B cell (primary cell): Measurements from ENCODE around the gene ZNF775. TPM values are rescaled to one million over a fixed set of nuclear protein-coding genes. Genes with fewer than 3 reads are reported as not detected.

Source experiments
- ATAC-seq: fragments of 200-7000 bp; cut with Tn5 transposase; one replicate; pipeline ENCODE4 v1.10.0; 2021; ENCODE audit warnings: low read depth, mild to moderate bottlenecking, moderate number of reproducible peaks, moderate library complexity
- CTCF ChIA-PET: fragments of 350-600 bp; sonication (Branson Sonifier 250); formaldehyde crosslinking; loops from one replicate; lab custom pipeline; 2021; ENCODE audit warnings: antibody characterized with exemption, inconsistent platforms; lab: Charles Lee
- POLR2A ChIA-PET: fragments of 350-600 bp; sonication (Branson Sonifier 250); formaldehyde crosslinking; loops from one replicate; lab custom pipeline; 2021; ENCODE audit warnings: antibody characterized with exemption; lab: Charles Lee
- DNase-seq: peaks from one replicate; pipeline ENCODE4 v3.0.0; 2013
- H2AFZ ChIP-seq: 2 replicates; pipeline ENCODE4 v1.6.1; 2012; ENCODE audit warnings: mild to moderate bottlenecking, low read depth, low read length; ENCODE audit not compliant: insufficient read depth, poor library complexity, severe bottlenecking
- H3K27ac ChIP-seq, 2 donors: 1 replicate in 1 of 2; 2 replicates in 1 of 2; pipeline ENCODE4 v1.5.1; 2012 to 2013; ENCODE audit warnings: low read length in 2 of 2, mild to moderate bottlenecking in 2 of 2, moderate library complexity in 1 of 2
- H3K27me3 ChIP-seq, 4 experiments: fragments of 200-600 bp in 1 of 4; sonication (generic) in 1 of 4; replicated peaks in 1 of 4; 1 replicate in 2 of 4; 2 replicates in 2 of 4; pipeline versions ENCODE4 v1.6.1 to v1.7.0; 2013 to 2016; ENCODE audit warnings: low read length in 3 of 4, mild to moderate bottlenecking in 2 of 4, mixed read lengths in 1 of 4, moderate library complexity in 1 of 4; ENCODE audit not compliant: insufficient read depth in 4 of 4, control insufficient read depth in 3 of 4; ENCODE audit errors: control extremely low read depth in 1 of 4
- H3K36me3 ChIP-seq, 2 experiments: replicated peaks in 1 of 2; 1 replicate in 1 of 2; 2 replicates in 1 of 2; pipeline versions ENCODE4 v1.6.1 to v1.7.1; 2013; ENCODE audit warnings: low read length in 1 of 2; ENCODE audit not compliant: insufficient read depth in 2 of 2, control insufficient read depth in 1 of 2; ENCODE audit errors: control extremely low read depth in 1 of 2, extremely low read depth in 1 of 2
- H3K4me1 ChIP-seq, 2 donors: fragments of 200-600 bp in 1 of 2; sonication (generic) in 1 of 2; 1 replicate in 1 of 2; 2 replicates in 1 of 2; pipeline versions ENCODE4 v1.5.1 to v1.6.1; 2013 to 2017; ENCODE audit warnings: low read length in 2 of 2; ENCODE audit not compliant: control insufficient read depth in 2 of 2, insufficient read depth in 2 of 2
- H3K4me2 ChIP-seq: replicated peaks from 2 replicates; pipeline ENCODE3; 2012; ENCODE audit warnings: mild to moderate bottlenecking, low read depth, low read length; ENCODE audit not compliant: poor library complexity, severe bottlenecking
- H3K4me3 ChIP-seq, 5 experiments: fragments of 200-600 bp in 1 of 5; sonication (generic) in 1 of 5; 1 replicate in 3 of 5; 2 replicates in 2 of 5; pipeline versions ENCODE4 v1.5.1 to v1.7.0; 2011 to 2016; ENCODE audit warnings: low read length in 4 of 5, mild to moderate bottlenecking in 4 of 5, low read depth in 2 of 5, control low read depth in 1 of 5, moderate library complexity in 1 of 5; ENCODE audit not compliant: insufficient read depth in 1 of 5; ENCODE audit errors: control extremely low read depth in 1 of 5, extremely low read depth in 1 of 5
- H3K79me2 ChIP-seq: fragments of 200-600 bp; sonication (generic); one replicate; pipeline ENCODE4 v1.6.0; 2016; ENCODE audit warnings: low read length; ENCODE audit not compliant: control insufficient read depth, insufficient read depth
- H3K9ac ChIP-seq: fragments of 200-600 bp; sonication (generic); 2 replicates; pipeline ENCODE4 v1.6.1; 2017; ENCODE audit warnings: mild to moderate bottlenecking, low read length, moderate library complexity
- H3K9me3 ChIP-seq, 3 donors: one replicate each; pipeline versions ENCODE4 v1.6.1 to v1.7.1; 2013; ENCODE audit warnings: low read length in 2 of 3; ENCODE audit not compliant: control insufficient read depth in 2 of 3, insufficient read depth in 1 of 3; ENCODE audit errors: control extremely low read depth in 1 of 3
- H4K20me1 ChIP-seq: 2 replicates; pipeline ENCODE4 v1.6.0; 2012; ENCODE audit warnings: mild to moderate bottlenecking, low read length; ENCODE audit not compliant: insufficient read depth, control insufficient read depth, poor library complexity, severe bottlenecking
- H3K27ac Mint-ChIP-seq: one replicate; pipeline ENCODE4 v1.8.0; 2021; ENCODE audit warnings: mixed read lengths
- H3K27me3 Mint-ChIP-seq: one replicate; pipeline ENCODE4 v1.8.0; 2021; ENCODE audit warnings: mixed read lengths
- H3K4me1 Mint-ChIP-seq: one replicate; pipeline ENCODE4 v1.8.0; 2021; ENCODE audit warnings: mixed read lengths
- H3K4me3 Mint-ChIP-seq: one replicate; pipeline ENCODE4 v1.8.0; 2021; ENCODE audit warnings: mixed read lengths
- H3K9me3 Mint-ChIP-seq: one replicate; pipeline ENCODE4 v1.8.0; 2022; ENCODE audit warnings: mixed read lengths; ENCODE audit not compliant: insufficient read depth
- EZH2 ChIP-seq: IDR thresholded peaks from 2 replicates; pipeline ENCODE4 v1.6.1; 2012; ENCODE audit warnings: borderline replicate concordance, low read depth, mild to moderate bottlenecking, moderate library complexity, low read length; ENCODE audit not compliant: insufficient read depth, poor library complexity, severe bottlenecking
- WGBS: methylation state at CpG from one replicate; pipeline ENCODE4 v1.1.5; 2013; ENCODE audit warnings: missing lambda C conversion rate; ENCODE audit not compliant: insufficient coverage; 5-methylcytosine and 5-hydroxymethylcytosine counted together
- intact Hi-C: fragments of 100-400 bp; cut with micrococcal nuclease; formaldehyde crosslinking; loops from one replicate; pipeline ENCODE4 v1.10.0; 2022
- polyA plus RNA-seq: library from polyadenylated mRNA; depleted of rRNA; stranded (reverse); fragments of >200 nt; gene quantifications from 2 replicates; pipeline ENCODE4 v1.2.3, GENCODE V29; 2012
- total RNA-seq, 2 donors: library from RNA; stranded (reverse); fragments of 120-200 nt in 1 of 2; gene quantifications; 1 replicate in 1 of 2; 2 replicates in 1 of 2; pipeline versions ENCODE4 v1.2.3 to v1.2.4, GENCODE V29; 2013 to 2022
- TF ChIP-seq, protein P1 (sequence below): fragments of 200-600 bp; IDR thresholded peaks from one replicate; pipeline ENCODE4 v1.8.0; 2022; ENCODE audit warnings: antibody characterized with exemption, mild to moderate bottlenecking

ZNF775 gene
- total and polyA plus RNA-seq, 2 donors (not counting 1 experiment from before 2014, with no cell fraction given), result 4.2 to 12.1 TPM

DNA sequence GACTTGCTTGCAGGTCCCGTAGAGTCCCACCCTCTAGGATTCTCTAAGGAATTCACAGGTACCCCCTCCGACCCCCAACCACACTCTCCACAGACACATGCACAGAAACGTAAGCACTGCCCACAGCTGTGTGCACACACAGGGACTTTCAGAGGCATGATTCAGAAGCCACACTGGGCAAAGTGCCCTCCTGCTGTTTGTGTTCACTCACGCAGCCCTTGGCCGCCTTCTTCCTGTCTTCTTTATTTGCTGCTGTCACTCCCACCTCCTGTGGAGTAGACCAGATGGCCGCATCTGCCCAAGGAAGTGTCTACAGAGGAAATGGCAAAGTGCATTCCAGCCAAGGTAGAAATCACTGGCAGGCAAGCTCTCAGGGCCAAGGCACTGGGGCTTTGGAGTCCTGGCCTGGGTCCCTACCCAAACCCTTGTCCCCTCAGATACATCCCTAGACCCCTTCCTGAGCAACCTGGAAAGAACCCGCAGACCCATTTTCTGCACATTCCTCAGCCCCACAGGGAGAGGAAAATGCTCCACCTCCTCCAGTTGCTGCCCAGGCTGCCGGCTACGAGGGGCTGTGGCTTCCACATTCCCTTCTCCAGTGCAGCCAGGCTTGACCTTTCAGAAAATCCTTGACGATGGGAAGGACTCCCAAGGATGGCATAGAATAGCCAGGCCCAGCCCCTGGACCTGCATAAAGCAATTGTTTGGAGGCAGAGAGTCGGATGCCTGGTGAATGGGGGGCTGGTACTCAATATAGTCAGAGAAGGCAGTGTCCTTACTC is 49.7 kb downstream of the ZNF775 start:
- 34% methylated on average over 11 of the region's 11 CpGs for WGBS
- no peaks in the 10 kb centered on the region for H3K9me3 Mint-ChIP-seq

More for the DNA sequence above, 49.7 kb downstream of the ZNF775 start:
- no peak for DNase-seq
- intact Hi-C loops, result no loop called here
- Mint-ChIP-seq H3K4me1 (peaks cover 29% of the 10 kb centered on the region), H3K4me3 (peak overlapping the region; percentile 19), H3K27ac (no peak overlapping the region), H3K27me3 (peaks cover 13% of the 10 kb centered on the region)
- Histone ChIP-seq H3K4me3 (no peak overlapping the region), H3K36me3 (no peaks in the 10 kb centered on the region), H4K20me1 (no peaks in the 10 kb centered on the region), H3K27ac (no peak overlapping the region), H3K9me3 (no peaks in the 10 kb centered on the region), H3K27me3 (peaks cover 0 to 14% (median 6%) of the 10 kb centered on the region in 4 experiments), H2AFZ (no peak overlapping the region), H3K9ac (no peak overlapping the region), H3K79me2 (no peaks in the 10 kb centered on the region), H3K4me2 (peak overlapping the region; percentile 7), H3K4me1 (peaks cover 21% of the 10 kb centered on the region in 2 donors)
- POLR2A ChIA-PET, result interaction anchor here (1.2 kb wide), 1 partner anchor 22 kb away, joined by 3 read pairs; no protein-coding TSS in a partner anchor
- TF ChIP-seq, protein P1, sequence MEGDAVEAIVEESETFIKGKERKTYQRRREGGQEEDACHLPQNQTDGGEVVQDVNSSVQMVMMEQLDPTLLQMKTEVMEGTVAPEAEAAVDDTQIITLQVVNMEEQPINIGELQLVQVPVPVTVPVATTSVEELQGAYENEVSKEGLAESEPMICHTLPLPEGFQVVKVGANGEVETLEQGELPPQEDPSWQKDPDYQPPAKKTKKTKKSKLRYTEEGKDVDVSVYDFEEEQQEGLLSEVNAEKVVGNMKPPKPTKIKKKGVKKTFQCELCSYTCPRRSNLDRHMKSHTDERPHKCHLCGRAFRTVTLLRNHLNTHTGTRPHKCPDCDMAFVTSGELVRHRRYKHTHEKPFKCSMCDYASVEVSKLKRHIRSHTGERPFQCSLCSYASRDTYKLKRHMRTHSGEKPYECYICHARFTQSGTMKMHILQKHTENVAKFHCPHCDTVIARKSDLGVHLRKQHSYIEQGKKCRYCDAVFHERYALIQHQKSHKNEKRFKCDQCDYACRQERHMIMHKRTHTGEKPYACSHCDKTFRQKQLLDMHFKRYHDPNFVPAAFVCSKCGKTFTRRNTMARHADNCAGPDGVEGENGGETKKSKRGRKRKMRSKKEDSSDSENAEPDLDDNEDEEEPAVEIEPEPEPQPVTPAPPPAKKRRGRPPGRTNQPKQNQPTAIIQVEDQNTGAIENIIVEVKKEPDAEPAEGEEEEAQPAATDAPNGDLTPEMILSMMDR, result no peak
- no peak for TF ChIP-seq EZH2
- ATAC-seq, result peak; percentile 58
- CTCF ChIA-PET, result interaction anchor here (2.1 kb wide), 1 partner anchor 22 kb away, joined by 4 read pairs; no protein-coding TSS in a partner anchor
